Effector memory CD4-positive, alpha-beta T cell (primary cell): ENCODE measurements around the gene DHX34.
A peak's percentile ranks its signal among the peaks of the same experiment; 100 is the strongest.
"Not testable (repeated sequence)": the region's sequence is repeated elsewhere in the genome, so short reads cannot be mapped to it uniquely, and the experiment has no call there.

Source experiments
- DNase-seq, 3 donors: peaks; one replicate each; pipeline ENCODE4 v3.0.0-alpha.2; 2020
- H3K27ac ChIP-seq: 2 replicates; pipeline ENCODE4 v1.7.0; 2013; ENCODE audit warnings: mild to moderate bottlenecking, low read length, moderate library complexity; ENCODE audit not compliant: insufficient read depth, poor library complexity, severe bottlenecking
- H3K27me3 ChIP-seq: replicated peaks from 2 replicates; pipeline ENCODE4 v1.7.0; 2013; ENCODE audit warnings: mild to moderate bottlenecking, low read length; ENCODE audit not compliant: insufficient read depth, control insufficient read depth, poor library complexity, severe bottlenecking
- H3K36me3 ChIP-seq: 2 replicates; pipeline ENCODE4 v1.7.0; 2013; ENCODE audit warnings: mild to moderate bottlenecking, low read length, moderate library complexity; ENCODE audit not compliant: control insufficient read depth, insufficient read depth
- H3K4me1 ChIP-seq: 2 replicates; pipeline ENCODE4 v1.7.0; 2013; ENCODE audit warnings: low read length, mild to moderate bottlenecking; ENCODE audit not compliant: control insufficient read depth, insufficient read depth, poor library complexity, severe bottlenecking
- H3K4me3 ChIP-seq: 2 replicates; pipeline ENCODE4 v1.7.0; 2013; ENCODE audit warnings: low read length, low read depth, mild to moderate bottlenecking; ENCODE audit not compliant: insufficient read depth, poor library complexity, severe bottlenecking
- H3K9me3 ChIP-seq: 2 replicates; pipeline ENCODE4 v1.7.0; 2013; ENCODE audit warnings: mild to moderate bottlenecking, low read length, moderate library complexity; ENCODE audit not compliant: control insufficient read depth
- total RNA-seq, 3 donors: gene quantifications; one replicate each; lab custom pipeline; 2026; lab: John Stamatoyannopoulos, UW

The DHX34 gene, protein sequence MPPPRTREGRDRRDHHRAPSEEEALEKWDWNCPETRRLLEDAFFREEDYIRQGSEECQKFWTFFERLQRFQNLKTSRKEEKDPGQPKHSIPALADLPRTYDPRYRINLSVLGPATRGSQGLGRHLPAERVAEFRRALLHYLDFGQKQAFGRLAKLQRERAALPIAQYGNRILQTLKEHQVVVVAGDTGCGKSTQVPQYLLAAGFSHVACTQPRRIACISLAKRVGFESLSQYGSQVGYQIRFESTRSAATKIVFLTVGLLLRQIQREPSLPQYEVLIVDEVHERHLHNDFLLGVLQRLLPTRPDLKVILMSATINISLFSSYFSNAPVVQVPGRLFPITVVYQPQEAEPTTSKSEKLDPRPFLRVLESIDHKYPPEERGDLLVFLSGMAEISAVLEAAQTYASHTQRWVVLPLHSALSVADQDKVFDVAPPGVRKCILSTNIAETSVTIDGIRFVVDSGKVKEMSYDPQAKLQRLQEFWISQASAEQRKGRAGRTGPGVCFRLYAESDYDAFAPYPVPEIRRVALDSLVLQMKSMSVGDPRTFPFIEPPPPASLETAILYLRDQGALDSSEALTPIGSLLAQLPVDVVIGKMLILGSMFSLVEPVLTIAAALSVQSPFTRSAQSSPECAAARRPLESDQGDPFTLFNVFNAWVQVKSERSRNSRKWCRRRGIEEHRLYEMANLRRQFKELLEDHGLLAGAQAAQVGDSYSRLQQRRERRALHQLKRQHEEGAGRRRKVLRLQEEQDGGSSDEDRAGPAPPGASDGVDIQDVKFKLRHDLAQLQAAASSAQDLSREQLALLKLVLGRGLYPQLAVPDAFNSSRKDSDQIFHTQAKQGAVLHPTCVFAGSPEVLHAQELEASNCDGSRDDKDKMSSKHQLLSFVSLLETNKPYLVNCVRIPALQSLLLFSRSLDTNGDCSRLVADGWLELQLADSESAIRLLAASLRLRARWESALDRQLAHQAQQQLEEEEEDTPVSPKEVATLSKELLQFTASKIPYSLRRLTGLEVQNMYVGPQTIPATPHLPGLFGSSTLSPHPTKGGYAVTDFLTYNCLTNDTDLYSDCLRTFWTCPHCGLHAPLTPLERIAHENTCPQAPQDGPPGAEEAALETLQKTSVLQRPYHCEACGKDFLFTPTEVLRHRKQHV
- 20.1 to 28.5 (median 24.3) reads per million in 3 donors for total RNA-seq

DNA sequence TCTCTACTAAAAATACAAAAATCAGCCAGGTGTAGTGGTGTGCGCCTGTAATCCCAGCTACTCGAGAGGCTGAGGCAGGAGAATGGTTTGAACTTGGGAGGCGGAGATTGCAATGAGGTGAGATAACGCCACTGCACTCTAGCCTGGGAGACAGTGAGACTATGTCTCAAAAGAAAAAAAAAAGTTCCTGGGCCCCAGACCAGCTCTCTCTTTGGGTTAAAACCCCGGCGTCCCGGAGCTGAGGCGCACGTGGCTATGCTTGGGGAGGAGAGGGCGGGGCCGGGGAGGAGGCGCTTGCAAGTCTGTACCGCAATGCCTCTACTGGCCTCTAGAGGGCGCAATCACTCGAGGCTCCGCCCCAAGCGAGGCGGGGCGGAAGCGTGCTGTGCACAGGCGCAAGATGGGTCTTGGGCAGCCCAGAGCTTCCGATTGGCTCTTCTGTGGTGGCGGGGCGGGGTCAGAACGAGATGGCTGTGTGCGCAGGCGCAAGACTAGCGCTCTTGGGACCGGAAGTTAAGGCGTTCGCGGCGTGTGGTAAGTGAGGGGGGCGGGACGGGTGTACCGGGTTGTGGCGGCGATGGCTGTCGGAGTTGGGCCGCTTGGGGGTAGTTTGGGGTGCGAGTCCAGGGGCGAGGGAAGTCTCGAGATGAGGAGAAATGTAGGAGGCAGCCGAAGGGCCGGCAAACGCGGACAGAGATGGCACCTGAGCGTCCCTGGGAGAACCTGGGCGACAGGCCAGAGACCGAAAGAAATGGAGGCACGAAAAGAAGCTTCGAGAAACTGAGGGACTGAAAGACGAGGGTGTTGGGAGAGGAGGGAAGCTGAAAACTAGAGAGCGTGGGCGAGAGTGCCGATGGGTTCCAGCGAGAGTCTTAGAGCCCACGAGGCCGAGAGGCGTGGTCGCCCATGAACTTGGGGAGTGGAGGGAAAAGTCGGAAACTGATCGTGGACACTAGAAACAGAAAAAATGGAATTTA is at the start of gene DHX34:
TSS of gene DHX34 (plus strand) at position 497 of the 977 bp plus-strand sequence. CDS start 3,716 bp downstream, outside the sequence.
- Histone ChIP-seq H3K4me1 (peaks cover 10% of the 10 kb centered on the region), H3K9me3 (no peaks in the 10 kb centered on the region), H3K36me3 (peaks cover 9% of the 10 kb centered on the region), H3K4me3 (peak within 1 kb of the TSS; percentile 69), H3K27ac (peak within 1 kb of the TSS; percentile 77), H3K27me3 (no peaks in the 10 kb centered on the region)
- peak; percentile 98 to 99 (median 98) for DNase-seq

DNA sequence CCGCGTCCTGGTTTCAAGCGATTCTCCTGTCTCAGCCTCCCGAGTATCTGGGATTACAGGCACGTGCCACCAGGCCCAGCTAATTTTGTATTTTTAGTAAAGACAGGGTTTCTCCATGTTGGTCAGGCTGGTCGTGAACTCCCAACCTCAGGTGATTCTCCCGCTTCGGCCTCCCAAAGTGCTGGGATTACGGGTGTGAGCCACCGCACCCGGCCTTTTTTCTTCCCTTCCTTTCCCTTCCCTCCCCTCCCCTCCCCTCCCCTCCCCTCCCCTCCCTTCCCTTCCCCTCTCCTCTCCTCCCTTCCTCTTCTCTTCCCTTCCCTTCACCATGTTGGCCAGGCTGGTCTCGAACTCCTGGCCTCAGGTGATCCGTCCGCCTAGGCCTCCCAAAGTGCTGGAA is 48.2 kb upstream of the DHX34 start:
- H3K4me3 ChIP-seq, H3K27me3 ChIP-seq, H3K36me3 ChIP-seq, H3K4me1 ChIP-seq, H3K27ac ChIP-seq, H3K9me3 ChIP-seq, DNase-seq: not testable (repeated sequence)

DNA sequence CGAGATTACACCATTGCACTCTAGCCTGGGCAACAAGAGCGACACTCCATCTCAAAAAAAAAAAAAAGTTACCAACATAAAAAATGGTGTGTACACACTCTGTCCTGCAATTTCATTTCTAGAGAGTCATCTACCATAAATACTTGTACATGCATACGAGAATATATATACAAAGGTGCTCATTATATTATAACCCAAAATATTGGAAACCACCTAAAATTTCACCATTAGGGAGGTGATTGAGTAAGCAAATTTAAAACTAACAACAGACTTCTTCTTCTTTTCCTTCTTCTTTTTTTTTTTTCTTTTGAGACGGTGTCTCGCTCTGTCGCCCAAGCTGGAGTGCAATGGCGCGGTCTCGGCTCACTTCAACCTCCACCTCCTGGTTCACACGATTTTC is 46.9 kb upstream of the DHX34 start:
- H3K4me3 ChIP-seq: no peak overlapping the region
- no peaks in the 10 kb centered on the region for H3K27me3 ChIP-seq
- no peak overlapping the region for H3K27ac ChIP-seq
- no peaks in the 10 kb centered on the region for H3K4me1 ChIP-seq
- no peak for DNase-seq
- no peaks in the 10 kb centered on the region for H3K9me3 ChIP-seq
- H3K36me3 ChIP-seq: no peaks in the 10 kb centered on the region

DNA sequence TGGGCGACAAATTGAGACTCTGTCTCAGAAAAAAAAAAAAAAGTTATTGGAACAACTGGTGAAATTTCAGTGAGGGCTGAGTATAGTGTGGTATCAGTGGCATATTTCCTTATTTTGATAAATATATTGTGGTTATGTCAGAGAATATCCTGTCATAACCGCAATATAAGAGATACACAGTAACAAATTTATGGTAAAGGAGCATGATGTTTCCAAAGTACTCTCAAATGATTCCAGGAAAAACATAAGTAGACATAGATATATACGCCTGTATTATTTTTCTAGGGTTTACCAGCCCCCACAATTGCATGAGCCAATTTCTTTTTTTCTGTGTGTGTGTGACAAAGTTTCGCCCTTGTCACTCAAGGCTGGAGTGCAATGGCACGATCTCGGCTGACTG is 45.1 kb upstream of the DHX34 start:
- Histone ChIP-seq H3K27ac (no peak overlapping the region), H3K36me3 (no peaks in the 10 kb centered on the region), H3K4me1 (no peaks in the 10 kb centered on the region), H3K27me3 (no peaks in the 10 kb centered on the region), H3K4me3 (no peak overlapping the region), H3K9me3 (no peaks in the 10 kb centered on the region)
- no peak for DNase-seq

DNA sequence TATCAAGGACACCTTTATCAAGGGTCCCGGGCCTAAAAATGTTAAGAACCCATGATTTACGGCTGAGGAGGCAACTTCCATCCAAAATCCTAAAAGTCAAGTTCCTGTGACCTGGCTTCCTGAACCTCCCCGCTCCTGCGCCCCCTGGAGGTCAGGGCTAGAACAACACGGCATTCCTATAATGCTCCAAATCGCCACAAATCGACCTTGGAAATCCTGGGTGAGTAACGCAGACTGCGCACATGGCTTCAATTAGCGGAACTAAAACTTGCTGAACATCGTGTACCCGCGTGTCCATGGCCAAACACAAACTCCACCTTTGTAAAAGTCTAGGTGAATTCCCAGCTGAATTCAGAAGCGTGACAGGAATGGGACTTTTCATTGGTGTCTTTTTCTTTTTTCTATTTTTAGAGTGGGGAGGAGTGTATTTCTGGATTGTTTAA is 43.8 kb upstream of the DHX34 start:
- Histone ChIP-seq H3K9me3 (no peaks in the 10 kb centered on the region), H3K27me3 (no peaks in the 10 kb centered on the region), H3K36me3 (no peaks in the 10 kb centered on the region), H3K27ac (no peak overlapping the region), H3K4me3 (no peak overlapping the region), H3K4me1 (no peaks in the 10 kb centered on the region)
- DNase-seq: peak; percentile 27 to 47 (median 29)

DNA sequence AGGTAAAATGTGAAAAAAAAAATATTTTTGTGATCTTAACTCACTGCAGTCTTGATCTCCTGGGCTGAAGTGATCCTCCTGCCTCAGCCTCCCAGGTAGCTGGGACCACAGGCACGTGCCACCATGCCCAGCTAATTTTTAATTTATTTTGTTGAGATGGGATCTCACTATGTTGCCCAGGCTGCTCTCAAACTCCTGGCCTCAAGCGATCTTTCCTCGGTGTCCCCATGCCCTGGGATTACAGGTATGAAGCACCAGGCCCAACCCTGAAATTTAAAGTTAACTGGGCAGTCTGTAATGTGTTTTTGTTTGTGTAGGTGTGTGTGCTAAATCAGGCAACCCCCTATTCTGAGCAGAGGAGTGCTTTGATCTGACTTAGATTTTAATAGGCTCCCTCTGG is 42.8 kb upstream of the DHX34 start:
- Histone ChIP-seq H3K36me3 (no peaks in the 10 kb centered on the region), H3K27me3 (no peaks in the 10 kb centered on the region), H3K9me3 (no peaks in the 10 kb centered on the region), H3K4me3 (no peak overlapping the region), H3K4me1 (no peaks in the 10 kb centered on the region), H3K27ac (no peak overlapping the region)
- DNase-seq: no peak

DNA sequence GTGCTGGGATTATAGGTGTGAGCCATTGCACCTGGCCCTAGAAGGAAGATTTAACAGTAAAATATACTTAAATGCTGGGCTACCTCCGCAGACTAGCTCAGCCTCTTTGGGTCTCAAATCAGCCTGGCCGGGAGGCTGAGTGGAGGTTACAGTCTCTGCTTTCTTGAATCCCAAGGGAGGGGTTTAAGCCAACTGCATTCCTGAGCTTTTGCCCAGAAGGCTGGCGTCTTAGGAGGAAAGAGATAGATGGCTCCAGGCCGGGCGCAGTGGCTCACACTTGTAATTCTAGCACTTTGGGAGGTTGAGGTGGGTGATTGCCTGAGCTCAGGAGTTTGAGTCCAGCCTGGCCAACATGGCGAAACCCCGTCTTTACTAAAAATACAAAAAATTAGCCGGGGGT is 40.1 kb upstream of the DHX34 start:
- no peak for DNase-seq
- no peak overlapping the region for H3K4me3 ChIP-seq
- H3K27ac ChIP-seq: no peak overlapping the region
- H3K36me3 ChIP-seq: no peaks in the 10 kb centered on the region
- no peaks in the 10 kb centered on the region for H3K9me3 ChIP-seq
- no peaks in the 10 kb centered on the region for H3K4me1 ChIP-seq
- H3K27me3 ChIP-seq: peaks cover 3% of the 10 kb centered on the region

DNA sequence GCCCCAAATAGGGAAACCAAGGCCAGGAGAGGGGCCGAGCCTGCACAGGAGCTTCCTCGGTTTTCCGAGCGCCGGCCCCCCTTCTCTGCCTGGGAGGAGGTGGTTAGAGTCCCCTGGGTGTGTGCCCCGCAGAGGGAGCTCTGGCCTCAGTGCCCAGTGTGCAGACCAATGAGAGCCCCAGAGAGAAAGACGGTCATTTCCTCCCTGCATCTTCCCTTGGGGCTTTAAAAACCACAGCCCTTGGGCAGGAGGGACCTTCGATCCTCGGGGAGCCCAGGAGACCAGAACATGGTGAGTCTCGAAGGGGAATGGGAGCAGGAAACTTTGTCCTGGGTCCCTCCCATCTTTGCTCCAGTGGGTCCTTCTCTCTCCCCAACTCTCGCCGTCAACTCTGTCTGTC is 39.5 kb upstream of the DHX34 start, which contains the start of gene C5AR1:
TSS of gene C5AR1 (plus strand) at position 254 of the 400 bp plus-strand sequence. CDS start at position 289, 35 bp downstream.
- H3K4me1 ChIP-seq: no peaks in the 10 kb centered on the region
- H3K4me3 ChIP-seq: no peak within 1 kb of the TSS
- no peaks in the 10 kb centered on the region for H3K9me3 ChIP-seq
- peaks cover 3% of the 10 kb centered on the region for H3K27me3 ChIP-seq
- DNase-seq: no peak
- no peak within 1 kb of the TSS for H3K27ac ChIP-seq
- H3K36me3 ChIP-seq: no peaks in the 10 kb centered on the region

DNA sequence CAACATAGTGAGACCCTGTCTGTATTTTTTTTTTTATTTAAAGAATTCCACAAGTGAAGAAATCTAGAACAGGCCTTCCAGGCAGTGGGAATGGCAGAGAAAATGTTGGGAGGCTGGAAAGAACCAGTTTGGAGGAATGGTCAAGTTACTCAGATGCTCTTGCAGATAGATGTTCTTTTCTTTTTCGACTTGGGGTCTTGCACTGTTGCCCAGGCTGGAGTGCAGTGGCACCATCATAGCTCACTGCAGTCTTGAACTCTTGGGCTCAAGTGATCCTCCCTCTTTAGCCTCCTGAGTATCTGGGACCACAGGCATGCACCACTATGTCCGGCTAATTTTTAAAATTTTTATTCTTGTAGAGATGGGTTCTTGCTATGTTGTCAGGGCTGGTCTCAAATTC is 38.8 kb upstream of the DHX34 start:
- no peaks in the 10 kb centered on the region for H3K4me1 ChIP-seq
- no peak overlapping the region for H3K27ac ChIP-seq
- DNase-seq: no peak
- H3K27me3 ChIP-seq: peaks cover 3% of the 10 kb centered on the region
- H3K4me3 ChIP-seq: no peak overlapping the region
- H3K36me3 ChIP-seq: no peaks in the 10 kb centered on the region
- no peaks in the 10 kb centered on the region for H3K9me3 ChIP-seq
